Fibroblast of lung (primary cell): ENCODE data around the gene PRTN3. TPM values are rescaled to one million over a fixed set of nuclear protein-coding genes. Genes with fewer than 3 reads are reported as not detected.

Experiments
- DNase-seq, 2 donors: peaks; one replicate each; pipeline versions ENCODE4 v3.0.0 to v3.0.0-alpha.2; 2010; ENCODE audit warnings: low read depth in 2 of 2
- H2AFZ ChIP-seq: 2 replicates; pipeline ENCODE4 v1.5.1; 2012; ENCODE audit warnings: low read length, control low read depth, inconsistent platforms
- H3K27ac ChIP-seq: 2 replicates; pipeline ENCODE4 v1.5.1; 2011; ENCODE audit warnings: low read length, control low read depth; ENCODE audit not compliant: insufficient read depth
- H3K27me3 ChIP-seq: 2 replicates; pipeline ENCODE4 v1.5.1; 2011; ENCODE audit warnings: mild to moderate bottlenecking, low read length; ENCODE audit not compliant: control insufficient read depth, insufficient read depth
- H3K36me3 ChIP-seq: 2 replicates; pipeline ENCODE4 v1.5.1; 2011; ENCODE audit warnings: low read length; ENCODE audit not compliant: control insufficient read depth, insufficient read depth
- H3K4me1 ChIP-seq: 2 replicates; pipeline ENCODE4 v1.5.1; 2011; ENCODE audit warnings: low read length; ENCODE audit not compliant: control insufficient read depth, insufficient read depth; ENCODE audit errors: extremely low read depth
- H3K4me2 ChIP-seq: 2 replicates; pipeline ENCODE4 v1.5.1; 2011; ENCODE audit warnings: low read length, control low read depth; ENCODE audit not compliant: insufficient read depth; ENCODE audit errors: extremely low read depth
- H3K4me3 ChIP-seq, 4 experiments: fragments of 200-600 bp in 1 of 4; sonication (generic) in 1 of 4; replicated peaks in 1 of 4; 2 replicates each; pipeline ENCODE4 v1.5.1; 2011 to 2016; ENCODE audit warnings: low read length in 4 of 4, low read depth in 3 of 4, mild to moderate bottlenecking in 3 of 4, control low read depth in 2 of 4, inconsistent platforms in 1 of 4, mixed read lengths in 1 of 4; ENCODE audit not compliant: insufficient read depth in 1 of 4; ENCODE audit errors: control extremely low read depth in 1 of 4
- H3K79me2 ChIP-seq: 2 replicates; pipeline ENCODE4 v1.5.1; 2012; ENCODE audit warnings: mild to moderate bottlenecking, low read length, inconsistent platforms; ENCODE audit not compliant: control insufficient read depth, insufficient read depth
- H3K9ac ChIP-seq: 2 replicates; pipeline ENCODE4 v1.5.1; 2011; ENCODE audit warnings: mild to moderate bottlenecking, low read length, control low read depth; ENCODE audit not compliant: insufficient read depth
- H3K9me3 ChIP-seq: 2 replicates; pipeline ENCODE4 v1.5.1; 2012; ENCODE audit warnings: low read depth, low read length; ENCODE audit not compliant: control insufficient read depth, insufficient read depth
- H4K20me1 ChIP-seq: 2 replicates; pipeline ENCODE4 v1.5.1; 2011; ENCODE audit warnings: low read length; ENCODE audit not compliant: control insufficient read depth, insufficient read depth; ENCODE audit errors: extremely low read depth
- CTCF ChIP-seq, 2 donors: IDR thresholded peaks in 1 of 2; conservative IDR thresholded peaks in 1 of 2; 1 replicate in 1 of 2; 2 replicates in 1 of 2; pipeline ENCODE4 v1.5.1; 2011 to 2012; ENCODE audit warnings: low read length in 2 of 2, control low read depth in 1 of 2, inconsistent platforms in 1 of 2, low read depth in 1 of 2, mild to moderate bottlenecking in 1 of 2
- EZH2 ChIP-seq: IDR thresholded peaks from 2 replicates; pipeline ENCODE4 v1.5.1; 2012; ENCODE audit warnings: low read length, control low read depth, mild to moderate bottlenecking; ENCODE audit errors: missing control alignments
- polyA plus RNA-seq, 2 donors: library from polyadenylated mRNA; depleted of rRNA in 1 of 2; stranded (reverse) in 1 of 2; unstranded in 1 of 2; fragments of >200 nt; gene quantifications; 2 replicates each; pipeline ENCODE4 v1.2.1, GENCODE V29; 2011 to 2012; ENCODE audit warnings: missing spikeins in 1 of 2
- total RNA-seq: library from RNA; depleted of rRNA; stranded (reverse); fragments of >200 nt; gene quantifications from 2 replicates; pipeline ENCODE4 v1.2.1, GENCODE V29; 2014

The PRTN3 gene
- total and polyA plus RNA-seq, 2 donors (not counting 1 experiment from before 2014, with no cell fraction given), result not detected

GRCh38 chr19:801030-801860, 39.6 kb upstream of the PRTN3 start:
- H3K27ac ChIP-seq, result peak overlapping the region; percentile 60

GRCh38 chr19:801861-802497, 38.8 kb upstream of the PRTN3 start:
- H2AFZ ChIP-seq, result no peak overlapping the region
- peaks cover 91% of the 10 kb centered on the region for H3K79me2 ChIP-seq
- H3K27me3 ChIP-seq, result no peaks in the 10 kb centered on the region
- H3K27ac ChIP-seq, result peak overlapping the region; percentile 60
- peak overlapping the region; percentile 75 for H3K4me2 ChIP-seq
- H3K9ac ChIP-seq, result peak overlapping the region; percentile 36
- H3K36me3 ChIP-seq, result peaks cover 50% of the 10 kb centered on the region
- DNase-seq, result peak; percentile 39 to 80
- H4K20me1 ChIP-seq, result peaks cover 11% of the 10 kb centered on the region
- peaks cover 23% of the 10 kb centered on the region for H3K4me1 ChIP-seq
- H3K9me3 ChIP-seq, result no peaks in the 10 kb centered on the region
- H3K4me3 ChIP-seq, result peak overlapping the region in 3 of 4 experiments; percentile 44 to 87 (median 44)
- TF ChIP-seq EZH2 (no peak), CTCF (conservative IDR thresholded peaks at IDR 0.05 in 1 of 2, IDR thresholded peaks at IDR 0.05 in 1 of 2; ENCODE audit: low read depth in 1 of 2, low read length in 2 of 2) (no peak)

More at GRCh38 chr19:801030-801860, 39.6 kb upstream of the PRTN3 start:
- peaks cover 11% of the 10 kb centered on the region for H4K20me1 ChIP-seq
- H3K4me2 ChIP-seq, result peak overlapping the region; percentile 75
- H3K9me3 ChIP-seq, result no peaks in the 10 kb centered on the region
- H3K79me2 ChIP-seq, result peaks cover 84% of the 10 kb centered on the region
- H3K9ac ChIP-seq, result no peak overlapping the region
- peaks cover 43% of the 10 kb centered on the region for H3K36me3 ChIP-seq
- TF ChIP-seq CTCF (conservative IDR thresholded peaks at IDR 0.05 in 1 of 2, IDR thresholded peaks at IDR 0.05 in 1 of 2; ENCODE audit: low read depth in 1 of 2, low read length in 2 of 2), result no peak
- no peak for TF ChIP-seq EZH2
- no peaks in the 10 kb centered on the region for H3K27me3 ChIP-seq
- H2AFZ ChIP-seq, result no peak overlapping the region
- peak overlapping the region in 3 of 4 experiments; percentile 44 to 87 (median 44) for H3K4me3 ChIP-seq
- H3K4me1 ChIP-seq, result peaks cover 23% of the 10 kb centered on the region
- peak; percentile 43 to 49 for DNase-seq

GRCh38 chr19:802498-803098, 38.2 kb upstream of the PRTN3 start:
- no peak overlapping the region for H2AFZ ChIP-seq
- H3K36me3 ChIP-seq, result peaks cover 55% of the 10 kb centered on the region
- H3K27me3 ChIP-seq, result no peaks in the 10 kb centered on the region
- TF ChIP-seq EZH2, result no peak
- no peak for TF ChIP-seq CTCF (conservative IDR thresholded peaks at IDR 0.05 in 1 of 2, IDR thresholded peaks at IDR 0.05 in 1 of 2; ENCODE audit: low read depth in 1 of 2, low read length in 2 of 2)
- peak overlapping the region; percentile 2 to 87 (median 31) for H3K4me3 ChIP-seq
- peaks cover 11% of the 10 kb centered on the region for H4K20me1 ChIP-seq
- H3K9me3 ChIP-seq, result no peaks in the 10 kb centered on the region
- peaks cover 23% of the 10 kb centered on the region for H3K4me1 ChIP-seq
- peak overlapping the region; percentile 75 for H3K4me2 ChIP-seq
- peaks cover 98% of the 10 kb centered on the region for H3K79me2 ChIP-seq
- peak overlapping the region; percentile 60 for H3K27ac ChIP-seq
- H3K9ac ChIP-seq, result peak overlapping the region; percentile 28
- DNase-seq, result peak; percentile 41 to 47
